Posterior vena cava (tissue), 2 donors: Measurements from ENCODE around the gene ALPI. TPM values are rescaled to one million over a fixed set of nuclear protein-coding genes. Genes with fewer than 3 reads are reported as not detected.
"Not testable (repeated sequence)": the region's sequence is repeated elsewhere in the genome, so short reads cannot be mapped to it uniquely, and the experiment has no call there.

Experiments
- DNase-seq: peaks from one replicate; pipeline ENCODE4 v3.0.0-alpha.2; 2020; ENCODE audit warnings: low spot score
- intact Hi-C, 2 donors: fragments of 100-400 bp; cut with DNase I; formaldehyde crosslinking; loops; one replicate each; pipeline versions ENCODE4 v1.14.1 to v1.14.2; 2022 to 2023
- total RNA-seq, 2 donors: library from RNA; stranded (reverse); fragmentation: NEBNext Ultra II Directional; extraction: Animal tissue kit (Norgen Biotek cat#: 25700); gene quantifications; one replicate each; pipeline ENCODE4 v1.2.1, GENCODE V29; 2021
- donor health status: DM: yes; HTN: yes; CAD: no.
- donor health status: DM: yes; HTN: yes; CAD: no.

Gene ALPI
- total RNA-seq, 2 donors from 2014 or later = not detected

- intact Hi-C loops = loop anchor here (5.0 to 10.0 kb wide), 3 partner anchors 85 to 532 kb away; partner anchors contain the start of genes CHRND (in 1 of the 2) and PRSS56 (in 1 of the 2)
- no peak for DNase-seq
These were observed 16.2 kb upstream of the ALPI start for GRCh38 chr2:232439758-232440135.

GRCh38 chr2:232440220-232441018 lies 15.5 kb upstream of the ALPI start:
- intact Hi-C loops = loop anchor here (5.0 to 10.0 kb wide), 2 partner anchors 84 to 227 kb away; partner anchors contain the start of genes CHRND (in 1 of the 2) and PRSS56 (in 1 of the 2)
- peak; percentile 95 for DNase-seq

- DNase-seq = peak; percentile 63
- intact Hi-C loops = loop anchor here (5.0 to 10.0 kb wide), 2 partner anchors 84 to 226 kb away; partner anchors contain the start of genes CHRND (in 1 of the 2) and PRSS56 (in 1 of the 2)
These were observed 14.8 kb upstream of the ALPI start for GRCh38 chr2:232441147-232441651.

GRCh38 chr2:232441922-232442321 lies 14.0 kb upstream of the ALPI start:
- DNase-seq = not testable (repeated sequence)
- intact Hi-C loops = loop anchor here (5.0 to 10.0 kb wide), 2 partner anchors 83 to 225 kb away; partner anchors contain the start of genes CHRND (in 1 of the 2) and PRSS56 (in 1 of the 2)

GRCh38 chr2:232442431-232442830 lies 13.5 kb upstream of the ALPI start:
- intact Hi-C loops = loop anchor here (5.0 to 10.0 kb wide), 2 partner anchors 82 to 225 kb away; partner anchors contain the start of genes CHRND (in 1 of the 2) and PRSS56 (in 1 of the 2)
- DNase-seq = not testable (repeated sequence)

GRCh38 chr2:232443047-232443446 lies 12.9 kb upstream of the ALPI start:
- intact Hi-C loops = loop anchor here (5.0 to 10.0 kb wide), 2 partner anchors 82 to 224 kb away; partner anchors contain the start of genes CHRND (in 1 of the 2) and PRSS56 (in 1 of the 2)
- not testable (repeated sequence) for DNase-seq

GRCh38 chr2:232443669-232444408 lies 12.1 kb upstream of the ALPI start:
- DNase-seq = not testable (repeated sequence)
- intact Hi-C loops = loop anchor here (5.0 to 10.0 kb wide), 2 partner anchors 81 to 223 kb away; partner anchors contain the start of genes CHRND (in 1 of the 2) and PRSS56 (in 1 of the 2)

GRCh38 chr2:232444409-232445148 lies 11.4 kb upstream of the ALPI start:
- no peak for DNase-seq
- intact Hi-C loops = loop anchor here (5.0 to 10.0 kb wide), 2 partner anchors 80 to 223 kb away; partner anchors contain the start of genes CHRND (in 1 of the 2) and PRSS56 (in 1 of the 2)

- DNase-seq = not testable (repeated sequence)
- intact Hi-C loops = loop anchor here in 1 of 2 donors (10.0 kb wide), 1 partner anchor 79 kb away; the partner anchor contains the start of genes CHRND and PRSS56
These were observed 10.6 kb upstream of the ALPI start for GRCh38 chr2:232445149-232445885.

- DNase-seq = not testable (repeated sequence)
- intact Hi-C loops = loop anchor here in 1 of 2 donors (10.0 kb wide), 1 partner anchor 78 kb away; the partner anchor contains the start of genes CHRND and PRSS56
These were observed 9.6 kb upstream of the ALPI start for GRCh38 chr2:232446266-232446777.

- intact Hi-C loops = loop anchor here in 1 of 2 donors (10.0 kb wide), 1 partner anchor 78 kb away; the partner anchor contains the start of genes CHRND and PRSS56
- no peak for DNase-seq
These were observed 8.8 kb upstream of the ALPI start for GRCh38 chr2:232447091-232447620.

- intact Hi-C loops = loop anchor here in 1 of 2 donors (10.0 kb wide), 1 partner anchor 77 kb away; the partner anchor contains the start of genes CHRND and PRSS56
- DNase-seq = no peak
These were observed 8.2 kb upstream of the ALPI start for GRCh38 chr2:232447638-232448303.

- no peak for DNase-seq
- intact Hi-C loops = loop anchor here in 1 of 2 donors (10.0 kb wide), 1 partner anchor 77 kb away; the partner anchor contains the start of genes CHRND and PRSS56
These were observed 7.7 kb upstream of the ALPI start for GRCh38 chr2:232448304-232448690.

GRCh38 chr2:232449964-232450363 lies 6.0 kb upstream of the ALPI start:
- intact Hi-C loops = loop anchor here in 1 of 2 donors (10.0 kb wide), 1 partner anchor 75 kb away; the partner anchor contains the start of genes CHRND and PRSS56
- peak; percentile 72 for DNase-seq

- DNase-seq = peak; percentile 64
- intact Hi-C loops = not testable (repeated sequence)
These were observed 4.3 kb upstream of the ALPI start for GRCh38 chr2:232451645-232452044.

GRCh38 chr2:232454630-232455029 lies 1.3 kb upstream of the ALPI start:
- peak; percentile 19 for DNase-seq
- intact Hi-C loops = no loop called here
